Measurements from ENCODE around the gene SSH3.

The SSH3 gene

DNA sequence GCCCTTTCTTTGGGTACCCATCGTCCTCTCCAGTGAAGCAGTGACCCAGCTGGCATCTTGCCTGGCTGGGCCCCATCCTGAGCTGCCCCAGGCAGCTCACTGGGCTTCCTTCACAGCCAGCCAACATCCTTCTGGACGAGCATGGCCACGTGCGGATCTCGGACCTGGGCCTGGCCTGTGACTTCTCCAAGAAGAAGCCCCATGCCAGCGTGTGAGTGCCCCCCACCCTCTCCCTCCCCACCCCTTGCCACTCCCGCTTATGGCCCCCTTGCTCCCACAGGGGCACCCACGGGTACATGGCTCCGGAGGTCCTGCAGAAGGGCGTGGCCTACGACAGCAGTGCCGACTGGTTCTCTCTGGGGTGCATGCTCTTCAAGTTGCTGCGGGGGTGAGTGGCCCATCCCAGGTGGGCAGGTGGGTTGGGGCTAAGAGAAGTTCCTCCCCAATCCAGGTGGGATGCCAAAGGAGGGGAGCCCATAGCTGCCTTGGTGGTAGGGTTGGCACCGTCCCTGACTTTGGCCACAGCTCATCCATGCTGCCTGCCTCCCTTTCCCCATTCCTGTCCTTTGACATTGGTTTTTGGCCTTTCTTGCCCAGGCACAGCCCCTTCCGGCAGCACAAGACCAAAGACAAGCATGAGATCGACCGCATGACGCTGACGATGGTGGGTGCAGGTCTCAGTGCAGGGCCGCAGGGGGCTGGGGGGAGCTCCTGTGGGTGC, 21.0 kb upstream of the SSH3 start:
- Histone ChIP-seq H3K27me3 (ENCODE audit: low read length) (no peaks in the 10 kb centered on the region), H3K4me3 (ENCODE audit: insufficient read depth, low read length, poor library complexity, severe bottlenecking) (no peak overlapping the region), H3K79me2 (ENCODE audit: insufficient read depth, low read length) (peaks cover 18% of the 10 kb centered on the region), H3K9me2 (replicated peaks; ENCODE audit: insufficient read depth, low read length) (no peaks in the 10 kb centered on the region), H3K9me3 (ENCODE audit: insufficient read depth, low read length) (no peaks in the 10 kb centered on the region), H3K4me2 (ENCODE audit: low read depth, low read length, poor library complexity, severe bottlenecking) (no peak overlapping the region), H3K36me3 (ENCODE audit: low read length) (peaks cover 3% of the 10 kb centered on the region; the same call in 1 of the 2 replicates), H3F3A (ENCODE audit: insufficient read depth) (peaks cover 11% of the 10 kb centered on the region), H4K20me1 (ENCODE audit: low read depth, low read length) (no peaks in the 10 kb centered on the region), H3K27ac (ENCODE audit: low read depth, low read length) (no peak overlapping the region), H2AFZ (ENCODE audit: low read depth, low read length, severe bottlenecking) (no peak overlapping the region), H3K9ac (ENCODE audit: low read length) (no peak overlapping the region)
- TF ChIP-seq, protein P1, sequence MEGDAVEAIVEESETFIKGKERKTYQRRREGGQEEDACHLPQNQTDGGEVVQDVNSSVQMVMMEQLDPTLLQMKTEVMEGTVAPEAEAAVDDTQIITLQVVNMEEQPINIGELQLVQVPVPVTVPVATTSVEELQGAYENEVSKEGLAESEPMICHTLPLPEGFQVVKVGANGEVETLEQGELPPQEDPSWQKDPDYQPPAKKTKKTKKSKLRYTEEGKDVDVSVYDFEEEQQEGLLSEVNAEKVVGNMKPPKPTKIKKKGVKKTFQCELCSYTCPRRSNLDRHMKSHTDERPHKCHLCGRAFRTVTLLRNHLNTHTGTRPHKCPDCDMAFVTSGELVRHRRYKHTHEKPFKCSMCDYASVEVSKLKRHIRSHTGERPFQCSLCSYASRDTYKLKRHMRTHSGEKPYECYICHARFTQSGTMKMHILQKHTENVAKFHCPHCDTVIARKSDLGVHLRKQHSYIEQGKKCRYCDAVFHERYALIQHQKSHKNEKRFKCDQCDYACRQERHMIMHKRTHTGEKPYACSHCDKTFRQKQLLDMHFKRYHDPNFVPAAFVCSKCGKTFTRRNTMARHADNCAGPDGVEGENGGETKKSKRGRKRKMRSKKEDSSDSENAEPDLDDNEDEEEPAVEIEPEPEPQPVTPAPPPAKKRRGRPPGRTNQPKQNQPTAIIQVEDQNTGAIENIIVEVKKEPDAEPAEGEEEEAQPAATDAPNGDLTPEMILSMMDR (IDR thresholded peaks at IDR 0.05; ENCODE audit: insufficient read depth, low read length, poor library complexity, severe bottlenecking): no peak
- no peak for TF ChIP-seq EZH2phosphoT487 (conservative IDR thresholded peaks at IDR 0.05; ENCODE audit: low read length)

- Histone ChIP-seq H3K79me2 (ENCODE audit: insufficient read depth, low read length) (peaks cover 16% of the 10 kb centered on the region), H2AFZ (ENCODE audit: low read depth, low read length, severe bottlenecking) (no peak overlapping the region), H3K27ac (ENCODE audit: low read depth, low read length) (no peak overlapping the region), H3K9ac (ENCODE audit: low read length) (no peak overlapping the region), H3K9me3 (ENCODE audit: insufficient read depth, low read length) (no peaks in the 10 kb centered on the region), H3K4me2 (ENCODE audit: low read depth, low read length, poor library complexity, severe bottlenecking) (no peak overlapping the region), H3K4me3 (ENCODE audit: insufficient read depth, low read length, poor library complexity, severe bottlenecking) (no peak overlapping the region), H3K36me3 (ENCODE audit: low read length) (peaks cover 3% of the 10 kb centered on the region; the same call in 1 of the 2 replicates), H3F3A (ENCODE audit: insufficient read depth) (peaks cover 17% of the 10 kb centered on the region), H3K27me3 (ENCODE audit: low read length) (no peaks in the 10 kb centered on the region), H3K9me2 (replicated peaks; ENCODE audit: insufficient read depth, low read length) (no peaks in the 10 kb centered on the region), H4K20me1 (ENCODE audit: low read depth, low read length) (no peaks in the 10 kb centered on the region)
- TF ChIP-seq EZH2phosphoT487 (conservative IDR thresholded peaks at IDR 0.05; ENCODE audit: low read length): no peak
- TF ChIP-seq, protein P1 (IDR thresholded peaks at IDR 0.05; ENCODE audit: insufficient read depth, low read length, poor library complexity, severe bottlenecking): no peak
Measured at GRCh38 chr11:67282876-67283371, 20.4 kb upstream of the SSH3 start.

- H3K9me3 ChIP-seq (ENCODE audit: insufficient read depth, low read length): no peaks in the 10 kb centered on the region
- no peaks in the 10 kb centered on the region for H4K20me1 ChIP-seq (ENCODE audit: low read depth, low read length)
- H3F3A ChIP-seq (ENCODE audit: insufficient read depth): peaks cover 20% of the 10 kb centered on the region
- peaks cover 10% of the 10 kb centered on the region for H3K79me2 ChIP-seq (ENCODE audit: insufficient read depth, low read length)
- H3K4me3 ChIP-seq (ENCODE audit: insufficient read depth, low read length, poor library complexity, severe bottlenecking): no peak overlapping the region
- no peaks in the 10 kb centered on the region for H3K9me2 ChIP-seq (replicated peaks; ENCODE audit: insufficient read depth, low read length)
- no peaks in the 10 kb centered on the region for H3K27me3 ChIP-seq (ENCODE audit: low read length)
- no peak overlapping the region for H3K27ac ChIP-seq (ENCODE audit: low read depth, low read length)
- no peak overlapping the region for H2AFZ ChIP-seq (ENCODE audit: low read depth, low read length, severe bottlenecking)
- H3K4me2 ChIP-seq (ENCODE audit: low read depth, low read length, poor library complexity, severe bottlenecking): no peak overlapping the region
- H3K9ac ChIP-seq (ENCODE audit: low read length): no peak overlapping the region
- no peak for TF ChIP-seq EZH2phosphoT487 (conservative IDR thresholded peaks at IDR 0.05; ENCODE audit: low read length)
- TF ChIP-seq, protein P1 (IDR thresholded peaks at IDR 0.05; ENCODE audit: insufficient read depth, low read length, poor library complexity, severe bottlenecking): no peak
- peaks cover 3% of the 10 kb centered on the region; the same call in 1 of the 2 replicates for H3K36me3 ChIP-seq (ENCODE audit: low read length)
Measured at GRCh38 chr11:67283481-67283963, 19.8 kb upstream of the SSH3 start.

All from SU-DHL-6 (cell line).